Neutrophil (primary cell): ENCODE data around the gene SLC16A3.

ENCODE experiments used
- H3K27ac ChIP-seq: fragments of 200-600 bp; sonication (generic); 2 replicates; pipeline ENCODE4 v1.5.1; 2016; ENCODE audit warnings: mild to moderate bottlenecking, moderate library complexity
- H3K27me3 ChIP-seq: fragments of 200-600 bp; sonication (generic); 2 replicates; pipeline ENCODE4 v1.6.0; 2016; ENCODE audit warnings: mild to moderate bottlenecking
- H3K36me3 ChIP-seq: fragments of 200-600 bp; sonication (generic); 2 replicates; pipeline ENCODE4 v1.5.1; 2017
- H3K4me1 ChIP-seq, 2 experiments: fragments of 200-600 bp in 1 of 2; sonication (generic) in 1 of 2; 1 replicate in 1 of 2; 2 replicates in 1 of 2; pipeline versions ENCODE4 v1.5.1 to v1.6.1; 2013 to 2016; ENCODE audit warnings: low read depth in 1 of 2, low read length in 1 of 2, mild to moderate bottlenecking in 1 of 2, moderate library complexity in 1 of 2; ENCODE audit not compliant: control insufficient read depth in 1 of 2, insufficient read depth in 1 of 2
- H3K4me3 ChIP-seq, 2 experiments: fragments of 200-600 bp in 1 of 2; sonication (generic) in 1 of 2; 1 replicate in 1 of 2; 2 replicates in 1 of 2; pipeline ENCODE4 v1.5.1; 2013 to 2016; ENCODE audit warnings: low read depth in 1 of 2, low read length in 1 of 2, mild to moderate bottlenecking in 1 of 2, moderate library complexity in 1 of 2
- H3K9me3 ChIP-seq: fragments of 200-600 bp; sonication (generic); 2 replicates; pipeline ENCODE4 v1.5.1; 2016
- CTCF ChIP-seq: fragments of 200-600 bp; sonication (generic); IDR thresholded peaks from 2 replicates; pipeline ENCODE4 v1.5.1; 2016; ENCODE audit warnings: antibody characterized with exemption

Gene SLC16A3

DNA sequence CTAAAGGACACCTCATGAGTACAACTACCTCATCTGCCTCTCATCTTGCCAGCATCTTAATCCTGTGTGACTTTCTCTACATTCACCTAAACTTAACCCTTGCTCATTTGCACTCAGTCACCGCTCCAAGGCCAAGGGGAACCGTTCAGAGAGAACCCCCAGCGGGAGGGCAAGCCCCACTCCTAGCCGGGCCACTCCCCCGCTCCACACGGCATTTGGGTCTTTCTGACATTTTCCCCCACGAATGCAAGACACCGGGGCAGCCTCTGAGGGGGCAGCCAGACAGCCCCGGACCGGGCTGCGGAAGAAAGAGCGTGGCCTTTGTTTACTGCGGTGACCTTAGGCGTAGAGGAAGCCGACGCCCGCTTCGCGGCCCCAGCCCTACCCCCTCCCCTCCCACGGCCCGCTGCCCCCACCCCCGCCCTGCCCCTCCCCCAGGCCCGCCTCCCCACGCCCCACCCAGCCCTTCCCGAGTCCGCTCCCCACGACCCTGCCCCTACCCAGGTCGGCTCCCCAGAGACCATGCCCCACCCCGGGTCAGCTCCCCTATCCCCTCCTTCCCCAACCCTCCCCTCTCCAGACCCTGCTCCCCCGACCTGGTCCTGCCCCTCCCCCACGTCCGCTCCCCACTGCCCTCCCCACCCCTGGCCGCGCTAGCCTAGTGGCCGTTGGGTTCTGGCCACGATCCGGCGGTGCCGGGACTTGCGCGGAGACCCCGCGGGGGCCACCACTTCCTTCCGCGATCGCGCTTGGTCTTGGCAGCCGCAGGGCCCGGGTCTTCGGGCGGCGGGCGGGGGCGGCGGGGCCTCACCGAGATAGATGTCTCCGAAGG is 43.9 kb downstream of the SLC16A3 start:
- H3K9me3 ChIP-seq, result no peaks in the 10 kb centered on the region
- no peaks in the 10 kb centered on the region for H3K27me3 ChIP-seq
- TF ChIP-seq CTCF, result no peak
- H3K27ac ChIP-seq, result peak overlapping the region; percentile 100
- peaks cover 65 to 66% of the 10 kb centered on the region in 2 experiments for H3K4me1 ChIP-seq
- H3K36me3 ChIP-seq, result peaks cover 41% of the 10 kb centered on the region
- peak overlapping the region; percentile 78 to 99 for H3K4me3 ChIP-seq

DNA sequence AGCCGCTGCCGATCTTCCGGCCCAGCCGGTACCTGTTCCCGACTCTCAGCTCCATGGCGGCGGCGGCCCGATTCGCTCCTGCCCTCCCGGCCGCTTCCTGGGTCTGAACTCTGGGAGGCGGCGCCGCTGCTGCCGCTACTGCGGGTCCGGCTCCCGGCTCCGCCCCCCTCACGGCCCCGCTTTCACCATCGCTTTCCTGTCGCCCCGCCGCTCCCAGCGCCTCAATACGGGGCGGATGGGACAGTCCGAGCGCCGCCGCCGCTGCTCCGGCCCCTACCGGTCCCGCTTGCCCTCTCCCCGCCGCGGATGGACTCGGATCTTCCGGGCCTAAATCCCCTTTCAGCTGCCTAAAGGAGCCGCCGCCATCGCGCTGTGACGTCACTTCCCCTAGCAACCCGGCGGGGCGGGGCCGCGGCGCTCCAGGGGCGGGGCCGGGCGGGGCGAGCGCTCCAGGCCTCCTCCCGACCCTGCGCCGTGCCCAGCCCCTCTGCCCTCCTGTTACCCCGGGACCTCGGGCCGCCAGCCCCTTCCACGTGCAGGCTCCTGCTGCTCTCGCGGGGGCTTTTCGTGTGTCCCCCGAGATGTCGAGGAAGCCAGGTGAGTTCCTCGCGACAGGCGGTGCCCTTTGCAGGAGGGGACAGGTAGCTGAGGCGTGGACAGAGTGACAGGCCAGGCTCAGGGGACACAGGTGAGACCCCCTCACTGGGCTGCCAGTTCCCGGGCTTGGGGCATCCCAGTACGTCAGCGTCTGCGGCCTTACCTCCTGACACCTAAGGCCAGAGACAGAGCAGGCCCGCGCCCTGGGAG is 44.7 kb downstream of the SLC16A3 start, which contains the start of gene CSNK1D:
TSS of gene CSNK1D (minus strand) at position 374 of the 807 bp plus-strand sequence. CDS start at position 55, 319 bp downstream.
- Histone ChIP-seq H3K9me3 (no peaks in the 10 kb centered on the region), H3K36me3 (peaks cover 39% of the 10 kb centered on the region), H3K27ac (peak within 1 kb of the TSS; percentile 100), H3K4me3 (peak within 1 kb of the TSS; percentile 78 to 99), H3K27me3 (no peaks in the 10 kb centered on the region), H3K4me1 (peaks cover 66 to 70% of the 10 kb centered on the region in 2 experiments)
- peak; percentile 6 for TF ChIP-seq CTCF

DNA sequence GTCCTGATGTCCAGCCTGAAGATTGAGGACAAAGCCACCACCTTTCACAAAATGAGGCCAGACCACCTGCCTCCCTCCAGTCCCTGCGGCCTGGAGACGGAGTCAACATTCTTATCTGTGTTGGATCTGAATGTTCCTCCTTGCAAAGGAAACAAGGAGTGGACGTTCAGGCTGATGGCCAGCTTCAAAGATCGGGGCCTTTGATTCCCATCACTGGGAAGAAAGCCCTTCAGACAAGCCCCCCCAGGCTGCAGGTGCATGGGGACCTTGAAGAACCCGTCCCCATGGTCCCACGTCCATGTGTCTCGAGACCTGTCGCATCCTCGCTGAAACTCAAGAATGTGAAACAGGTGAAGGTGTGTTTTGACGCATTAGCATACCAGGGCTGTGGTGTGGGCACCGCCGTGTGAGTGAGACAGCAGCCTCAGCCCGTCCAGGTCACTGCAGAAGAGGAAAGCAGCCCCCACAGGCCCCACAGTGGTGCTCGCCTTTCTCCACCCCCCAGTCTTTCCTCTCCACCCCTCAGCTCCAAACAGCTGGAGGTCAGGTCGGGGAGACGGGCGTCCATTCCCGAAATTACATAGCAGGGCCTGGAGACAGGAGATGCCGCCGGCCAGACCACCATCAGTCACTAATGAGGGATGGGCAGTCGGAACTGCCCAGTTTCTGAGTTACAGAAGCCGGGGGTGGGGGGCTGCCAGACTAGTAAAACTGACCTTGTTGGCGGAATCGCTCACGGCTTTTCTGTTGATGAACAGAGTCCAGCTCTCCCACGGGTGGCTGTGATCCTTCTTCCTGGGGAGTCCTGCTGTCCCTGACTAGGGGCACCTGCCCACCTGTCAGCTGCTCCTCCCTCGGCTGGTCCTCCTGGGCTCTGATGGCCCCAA is 45.5 kb downstream of the SLC16A3 start:
- Histone ChIP-seq H3K4me1 (peaks cover 68 to 77% of the 10 kb centered on the region in 2 experiments), H3K36me3 (peaks cover 34% of the 10 kb centered on the region), H3K4me3 (peak overlapping the region; percentile 78 to 99), H3K27ac (peak overlapping the region; percentile 100), H3K27me3 (no peaks in the 10 kb centered on the region), H3K9me3 (no peaks in the 10 kb centered on the region)
- TF ChIP-seq CTCF, result no peak

GRCh38 chr17:82275326-82275725 is 46.5 kb downstream of the SLC16A3 start:
- peaks cover 24% of the 10 kb centered on the region for H3K36me3 ChIP-seq
- TF ChIP-seq CTCF, result no peak
- H3K27ac ChIP-seq, result no peak overlapping the region
- H3K9me3 ChIP-seq, result no peaks in the 10 kb centered on the region
- H3K27me3 ChIP-seq, result no peaks in the 10 kb centered on the region
- H3K4me3 ChIP-seq, result no peak overlapping the region
- H3K4me1 ChIP-seq, result peaks cover 68 to 78% of the 10 kb centered on the region in 2 experiments

DNA sequence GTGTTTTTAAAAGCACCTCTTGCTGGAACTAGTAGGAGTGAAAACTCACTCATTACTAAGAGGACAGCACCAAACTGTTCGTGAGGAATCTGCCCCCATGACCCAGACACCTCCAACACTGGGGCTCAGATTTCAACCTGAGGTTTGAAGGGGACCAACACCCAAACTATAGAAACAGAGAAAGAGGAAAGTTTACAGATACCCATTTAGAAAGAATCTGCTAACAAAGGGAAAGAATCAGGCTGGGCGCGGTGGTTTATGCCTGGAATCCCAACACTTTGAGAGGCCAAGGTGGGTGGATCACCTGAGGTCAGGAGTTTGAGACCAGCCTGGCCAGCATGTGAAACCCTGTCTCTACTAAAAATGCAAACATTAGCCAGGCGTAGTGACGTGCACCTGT is 48.1 kb downstream of the SLC16A3 start:
- TF ChIP-seq CTCF, result no peak
- Histone ChIP-seq H3K27ac (peak overlapping the region; percentile 97), H3K4me3 (no peak overlapping the region)

More for the DNA sequence above, 48.1 kb downstream of the SLC16A3 start:
- no peaks in the 10 kb centered on the region for H3K27me3 ChIP-seq
- H3K9me3 ChIP-seq, result no peaks in the 10 kb centered on the region
- H3K4me1 ChIP-seq, result peaks cover 66 to 74% of the 10 kb centered on the region in 2 experiments
- H3K36me3 ChIP-seq, result peaks cover 8% of the 10 kb centered on the region
